ENCODE results near the gene PLEK2. TPM values are rescaled to one million over a fixed set of nuclear protein-coding genes. Genes with fewer than 3 reads are reported as not detected.

The PLEK2 gene
- total and polyA plus RNA-seq, 2 of the 13 experiments (the other 11 are each of a cell fraction or from before 2014, with no cell fraction given), result 0.26 to 1.5 TPM

GRCh38 chr14:67359775-67360469 lies 52.0 kb downstream of the PLEK2 start, which contains the start of the genes ATP6V1D and EIF2S1 (continued):
- peak; percentile 64; the same call in 1 of the 2 replicates for TF ChIP-seq FOXJ3 (CRISPR knock-in tag; IDR thresholded peaks at IDR 0.05; ENCODE audit: borderline replicate concordance)
- peak; percentile 50 for TF ChIP-seq HDAC2 (CRISPR knock-in tag; IDR thresholded peaks at IDR 0.05)
- TF ChIP-seq KDM5A (IDR thresholded peaks at IDR 0.05; ENCODE audit: borderline replicate concordance, low read length), result peak; percentile 96
- 0 out of 2 replicates have a peak, but pooled peaks have one; percentile 51 for TF ChIP-seq HOMEZ (CRISPR knock-in tag; IDR thresholded peaks at IDR 0.05; ENCODE audit: low read depth)
- TF ChIP-seq ZFP1 (CRISPR knock-in tag; IDR thresholded peaks at IDR 0.05), result no peak; the same call in 1 of the 2 replicates
- no peak for TF ChIP-seq ZNF564 (CRISPR knock-in tag; IDR thresholded peaks at IDR 0.05)
- no peak for TF ChIP-seq ATM (IDR thresholded peaks at IDR 0.05; ENCODE audit: borderline replicate concordance)
- no peak for TF ChIP-seq RCOR2 (CRISPR knock-in tag; IDR thresholded peaks at IDR 0.05)
- TF ChIP-seq THAP7 (CRISPR knock-in tag; IDR thresholded peaks at IDR 0.05), result no peak
- TF ChIP-seq SETDB1 (CRISPR knock-in tag; IDR thresholded peaks at IDR 0.05; ENCODE audit: borderline replicate concordance), result no peak
- no peak; the same call in 1 of the 2 replicates for TF ChIP-seq TFDP2 (CRISPR knock-in tag; IDR thresholded peaks at IDR 0.05)
- peak; percentile 78 for TF ChIP-seq KDM3A (CRISPR knock-in tag; IDR thresholded peaks at IDR 0.05; ENCODE audit: low read depth)
- TF ChIP-seq LBX2 (CRISPR knock-in tag; IDR thresholded peaks at IDR 0.05; ENCODE audit: borderline replicate concordance), result no peak
- TF ChIP-seq TERF1 (CRISPR knock-in tag; IDR thresholded peaks at IDR 0.05), result no peak
- no peak for TF ChIP-seq ZC3H4 (CRISPR knock-in tag; IDR thresholded peaks at IDR 0.05; ENCODE audit: borderline replicate concordance)
- no peak for TF ChIP-seq PRDM4 (CRISPR knock-in tag; IDR thresholded peaks at IDR 0.05; ENCODE audit: borderline replicate concordance)
- TF ChIP-seq ZNF691 (CRISPR knock-in tag; IDR thresholded peaks at IDR 0.05; ENCODE audit: borderline replicate concordance, low read depth), result no peak
- TF ChIP-seq MBNL3 (CRISPR knock-in tag; conservative IDR thresholded peaks at IDR 0.05), result no peak
- TF ChIP-seq RFXANK (CRISPR knock-in tag; IDR thresholded peaks at IDR 0.05), result no peak
- no peak for TF ChIP-seq ZNF550 (CRISPR knock-in tag; IDR thresholded peaks at IDR 0.05; ENCODE audit: borderline replicate concordance)
- no peak for TF ChIP-seq XRCC5 (optimal IDR thresholded peaks at IDR 0.05; ENCODE audit: low read length)
